22Rv1 (cell line): ENCODE data around the gene NR2F6.

Experiments
- ZFX ChIP-seq: fragments of 450-650 bp; IDR thresholded peaks from 2 replicates; pipeline ENCODE4 v1.6.1; 2017; ENCODE audit warnings: antibody characterized with exemption, borderline replicate concordance
- TF ChIP-seq, protein P1 (sequence below): fragments of 450-650 bp; IDR thresholded peaks from 2 replicates; pipeline ENCODE4 v1.5.1; 2017; ENCODE audit warnings: mild to moderate bottlenecking

DNA sequence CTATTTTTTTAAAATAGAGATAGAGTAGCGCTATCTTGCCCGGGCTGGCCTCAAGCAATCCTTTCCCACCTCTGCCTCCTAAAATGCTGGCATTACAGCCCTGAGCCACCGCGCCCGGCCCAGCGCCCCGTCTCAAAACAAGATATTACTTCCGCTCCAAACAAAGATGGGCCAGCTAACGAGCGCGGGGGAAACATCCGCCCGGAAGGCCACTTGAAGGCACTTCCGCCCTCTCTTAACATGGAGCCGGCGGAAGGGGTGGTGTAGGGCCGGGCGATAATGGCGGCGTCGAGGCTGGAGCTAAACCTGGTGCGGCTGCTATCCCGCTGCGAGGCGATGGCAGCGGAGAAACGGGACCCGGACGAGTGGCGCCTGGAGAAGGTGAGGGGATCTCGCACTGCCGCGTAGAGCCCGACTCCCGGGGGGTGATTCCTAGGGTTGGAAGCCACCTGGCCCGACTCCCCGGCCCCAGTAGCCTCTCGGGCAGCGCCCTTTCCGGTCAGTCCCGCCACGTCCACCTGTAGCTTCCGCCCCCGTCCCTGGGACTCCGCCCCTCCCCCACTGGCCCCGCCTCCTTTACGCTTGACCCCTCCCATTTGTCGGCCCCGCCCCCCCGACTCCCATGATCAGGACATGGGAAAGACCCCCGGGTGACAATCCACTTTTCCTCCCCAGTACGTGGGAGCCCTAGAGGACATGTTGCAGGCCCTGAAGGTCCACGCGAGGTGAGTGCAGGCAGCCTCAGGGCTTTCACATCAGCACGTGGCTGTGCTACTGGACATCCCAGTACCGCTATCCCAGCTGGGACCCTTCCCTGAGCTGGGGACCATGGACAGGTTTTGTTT, 30.4 kb downstream of the NR2F6 start, which contains the start of gene USE1:
- TF ChIP-seq, protein P1, sequence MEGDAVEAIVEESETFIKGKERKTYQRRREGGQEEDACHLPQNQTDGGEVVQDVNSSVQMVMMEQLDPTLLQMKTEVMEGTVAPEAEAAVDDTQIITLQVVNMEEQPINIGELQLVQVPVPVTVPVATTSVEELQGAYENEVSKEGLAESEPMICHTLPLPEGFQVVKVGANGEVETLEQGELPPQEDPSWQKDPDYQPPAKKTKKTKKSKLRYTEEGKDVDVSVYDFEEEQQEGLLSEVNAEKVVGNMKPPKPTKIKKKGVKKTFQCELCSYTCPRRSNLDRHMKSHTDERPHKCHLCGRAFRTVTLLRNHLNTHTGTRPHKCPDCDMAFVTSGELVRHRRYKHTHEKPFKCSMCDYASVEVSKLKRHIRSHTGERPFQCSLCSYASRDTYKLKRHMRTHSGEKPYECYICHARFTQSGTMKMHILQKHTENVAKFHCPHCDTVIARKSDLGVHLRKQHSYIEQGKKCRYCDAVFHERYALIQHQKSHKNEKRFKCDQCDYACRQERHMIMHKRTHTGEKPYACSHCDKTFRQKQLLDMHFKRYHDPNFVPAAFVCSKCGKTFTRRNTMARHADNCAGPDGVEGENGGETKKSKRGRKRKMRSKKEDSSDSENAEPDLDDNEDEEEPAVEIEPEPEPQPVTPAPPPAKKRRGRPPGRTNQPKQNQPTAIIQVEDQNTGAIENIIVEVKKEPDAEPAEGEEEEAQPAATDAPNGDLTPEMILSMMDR = no peak
- TF ChIP-seq ZFX = no peak
